ENCODE results near the gene EML2.

The EML2 gene

DNA sequence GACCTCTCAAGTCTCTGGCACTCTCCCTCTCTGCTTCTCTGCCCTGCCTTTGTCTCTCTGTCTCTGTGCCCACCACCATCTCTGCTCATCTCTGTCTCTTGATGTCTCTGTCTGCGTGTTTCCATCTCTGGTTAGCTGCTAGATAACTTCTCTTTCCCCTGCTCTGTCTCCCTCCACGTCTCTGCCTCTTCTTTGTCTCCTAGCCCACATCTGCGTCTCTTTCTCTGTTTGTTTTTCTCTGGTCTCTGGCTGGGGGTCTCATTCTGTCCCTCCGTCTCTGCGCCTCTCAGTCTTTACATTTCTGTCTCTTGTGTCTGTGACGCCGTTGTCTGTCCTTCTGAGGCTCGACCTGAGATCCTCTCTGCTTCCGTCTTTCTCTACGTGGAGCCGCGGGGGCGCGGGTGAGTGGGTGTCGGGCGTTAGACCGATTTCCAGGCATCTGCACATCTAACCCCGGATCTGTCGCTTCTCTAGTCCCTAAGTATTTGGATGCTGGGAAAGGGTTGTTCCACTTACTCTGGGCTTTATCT lies 29.2 kb upstream of the EML2 start:
- no peaks in the 10 kb centered on the region for H4K20me1 ChIP-seq (ENCODE audit: insufficient read depth, low read length)
- no peaks in the 10 kb centered on the region for H3K79me2 ChIP-seq (ENCODE audit: low read length)
- H3K27ac ChIP-seq (ENCODE audit: low read length), result no peak overlapping the region
- peaks cover 5% of the 10 kb centered on the region; the same call in 1 of the 2 replicates for H3K4me1 ChIP-seq (ENCODE audit: low read length)
- no peak for DNase-seq
- no peak overlapping the region for H3K9ac ChIP-seq (ENCODE audit: low read length)
- H2AFZ ChIP-seq (ENCODE audit: low read length), result peak overlapping the region; percentile 63
- peaks cover 35% of the 10 kb centered on the region for H3K27me3 ChIP-seq (replicated peaks; ENCODE audit: insufficient read depth, low read length)
- H3K4me3 ChIP-seq (ENCODE audit: low read length), result peak overlapping the region; percentile 51
- H3K9me2 ChIP-seq (replicated peaks; ENCODE audit: insufficient read depth, low read length), result no peaks in the 10 kb centered on the region
- peaks cover 4% of the 10 kb centered on the region; the same call in 1 of the 2 replicates for H3F3A ChIP-seq (ENCODE audit: insufficient read depth, low read length)
- no peaks in the 10 kb centered on the region for H3K9me3 ChIP-seq (replicated peaks; ENCODE audit: insufficient read depth, low read length)
- no peaks in the 10 kb centered on the region for H3K36me3 ChIP-seq (replicated peaks; ENCODE audit: insufficient read depth, low read length)
- peak overlapping the region; percentile 84 for H3K4me2 ChIP-seq (ENCODE audit: low read depth, low read length)
- TF ChIP-seq EZH2phosphoT487 (IDR thresholded peaks at IDR 0.05; ENCODE audit: low read length) (no peak), EZH2 (optimal IDR thresholded peaks at IDR 0.05; ENCODE audit: low read depth, low read length) (no peak)
- TF ChIP-seq, protein P1, sequence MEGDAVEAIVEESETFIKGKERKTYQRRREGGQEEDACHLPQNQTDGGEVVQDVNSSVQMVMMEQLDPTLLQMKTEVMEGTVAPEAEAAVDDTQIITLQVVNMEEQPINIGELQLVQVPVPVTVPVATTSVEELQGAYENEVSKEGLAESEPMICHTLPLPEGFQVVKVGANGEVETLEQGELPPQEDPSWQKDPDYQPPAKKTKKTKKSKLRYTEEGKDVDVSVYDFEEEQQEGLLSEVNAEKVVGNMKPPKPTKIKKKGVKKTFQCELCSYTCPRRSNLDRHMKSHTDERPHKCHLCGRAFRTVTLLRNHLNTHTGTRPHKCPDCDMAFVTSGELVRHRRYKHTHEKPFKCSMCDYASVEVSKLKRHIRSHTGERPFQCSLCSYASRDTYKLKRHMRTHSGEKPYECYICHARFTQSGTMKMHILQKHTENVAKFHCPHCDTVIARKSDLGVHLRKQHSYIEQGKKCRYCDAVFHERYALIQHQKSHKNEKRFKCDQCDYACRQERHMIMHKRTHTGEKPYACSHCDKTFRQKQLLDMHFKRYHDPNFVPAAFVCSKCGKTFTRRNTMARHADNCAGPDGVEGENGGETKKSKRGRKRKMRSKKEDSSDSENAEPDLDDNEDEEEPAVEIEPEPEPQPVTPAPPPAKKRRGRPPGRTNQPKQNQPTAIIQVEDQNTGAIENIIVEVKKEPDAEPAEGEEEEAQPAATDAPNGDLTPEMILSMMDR (IDR thresholded peaks at IDR 0.05; ENCODE audit: low read length), result no peak

DNA sequence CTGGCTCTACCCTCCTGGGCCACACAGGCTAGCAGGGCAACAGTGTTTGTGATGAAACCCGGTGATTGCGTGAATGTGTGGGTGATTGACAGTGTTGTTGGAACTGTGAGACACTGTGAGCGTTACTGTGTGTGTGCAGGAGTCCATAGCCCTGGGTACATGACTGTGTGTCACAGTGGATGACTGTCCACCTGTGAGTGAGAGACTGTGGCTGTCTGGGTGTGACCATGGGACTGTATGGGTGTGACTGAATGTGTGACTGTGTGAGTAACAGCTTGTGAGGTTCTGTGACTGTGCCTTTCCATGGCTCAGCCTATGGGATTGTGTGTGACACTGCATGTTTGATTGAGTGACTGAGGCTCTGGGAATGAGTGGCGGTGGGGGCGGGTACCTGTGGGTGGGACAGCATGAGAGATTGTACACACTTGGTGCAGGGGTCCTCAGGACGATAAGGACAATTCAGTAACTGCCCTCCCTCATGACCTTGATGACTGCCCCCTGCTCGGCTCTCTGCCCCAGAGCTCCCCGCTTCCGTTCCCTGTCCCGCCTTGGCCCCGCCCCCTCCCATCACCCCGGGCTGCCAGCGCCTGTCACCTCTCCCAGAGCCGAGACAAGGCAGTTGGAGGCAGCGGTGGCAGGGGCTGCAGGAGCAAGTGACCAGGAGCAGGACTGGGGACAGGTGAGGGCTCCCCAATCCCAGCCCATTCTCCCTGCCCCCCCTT lies 28.6 kb upstream of the EML2 start, which contains the start of gene GIPR:
GIPR (plus strand) TSS at position 602 of the 722 bp plus-strand sequence. CDS start 1,300 bp downstream, outside the sequence.
- H3K9me2 ChIP-seq (replicated peaks; ENCODE audit: insufficient read depth, low read length), result no peaks in the 10 kb centered on the region
- H4K20me1 ChIP-seq (ENCODE audit: insufficient read depth, low read length), result no peaks in the 10 kb centered on the region
- H3F3A ChIP-seq (ENCODE audit: insufficient read depth, low read length), result peaks cover 4% of the 10 kb centered on the region; the same call in 1 of the 2 replicates
- H3K27me3 ChIP-seq (replicated peaks; ENCODE audit: insufficient read depth, low read length), result peaks cover 33% of the 10 kb centered on the region
- H3K9ac ChIP-seq (ENCODE audit: low read length), result no peak within 1 kb of the TSS
- no peak for DNase-seq
- H3K9me3 ChIP-seq (replicated peaks; ENCODE audit: insufficient read depth, low read length), result no peaks in the 10 kb centered on the region
- H3K27ac ChIP-seq (ENCODE audit: low read length), result no peak within 1 kb of the TSS
- peak within 1 kb of the TSS; percentile 51 for H3K4me3 ChIP-seq (ENCODE audit: low read length)
- peak within 1 kb of the TSS; percentile 84 for H3K4me2 ChIP-seq (ENCODE audit: low read depth, low read length)
- H3K36me3 ChIP-seq (replicated peaks; ENCODE audit: insufficient read depth, low read length), result no peaks in the 10 kb centered on the region
- H3K79me2 ChIP-seq (ENCODE audit: low read length), result no peaks in the 10 kb centered on the region
- peak within 1 kb of the TSS; percentile 63 for H2AFZ ChIP-seq (ENCODE audit: low read length)
- H3K4me1 ChIP-seq (ENCODE audit: low read length), result peaks cover 5% of the 10 kb centered on the region; the same call in 1 of the 2 replicates
- TF ChIP-seq EZH2 (optimal IDR thresholded peaks at IDR 0.05; ENCODE audit: low read depth, low read length) (no peak), EZH2phosphoT487 (IDR thresholded peaks at IDR 0.05; ENCODE audit: low read length) (no peak)
- TF ChIP-seq, protein P1 (IDR thresholded peaks at IDR 0.05; ENCODE audit: low read length), result no peak

- DNase-seq, result no peak
- Histone ChIP-seq H3K36me3 (replicated peaks; ENCODE audit: insufficient read depth, low read length) (no peaks in the 10 kb centered on the region), H3K9me3 (replicated peaks; ENCODE audit: insufficient read depth, low read length) (no peaks in the 10 kb centered on the region), H3F3A (ENCODE audit: insufficient read depth, low read length) (peaks cover 4% of the 10 kb centered on the region; the same call in 1 of the 2 replicates), H3K4me2 (ENCODE audit: low read depth, low read length) (no peak overlapping the region), H3K4me3 (ENCODE audit: low read length) (no peak overlapping the region), H3K9me2 (replicated peaks; ENCODE audit: insufficient read depth, low read length) (no peaks in the 10 kb centered on the region), H3K79me2 (ENCODE audit: low read length) (no peaks in the 10 kb centered on the region), H4K20me1 (ENCODE audit: insufficient read depth, low read length) (no peaks in the 10 kb centered on the region), H3K4me1 (ENCODE audit: low read length) (peaks cover 5% of the 10 kb centered on the region; the same call in 1 of the 2 replicates), H3K27me3 (replicated peaks; ENCODE audit: insufficient read depth, low read length) (peaks cover 43% of the 10 kb centered on the region), H2AFZ (ENCODE audit: low read length) (no peak overlapping the region), H3K27ac (ENCODE audit: low read length) (no peak overlapping the region), H3K9ac (ENCODE audit: low read length) (no peak overlapping the region)
- no peak for TF ChIP-seq EZH2 (optimal IDR thresholded peaks at IDR 0.05; ENCODE audit: low read depth, low read length)
- TF ChIP-seq, protein P1 (IDR thresholded peaks at IDR 0.05; ENCODE audit: low read length), result no peak
- no peak for TF ChIP-seq EZH2phosphoT487 (IDR thresholded peaks at IDR 0.05; ENCODE audit: low read length)
These were observed 25.4 kb upstream of the EML2 start for GRCh38 chr19:45664575-45664974.
